Left kidney (tissue), 2 donors: ENCODE results near the gene CROCC. TPM values are rescaled to one million over a fixed set of nuclear protein-coding genes. Genes with fewer than 3 reads are reported as not detected.
"Not testable (repeated sequence)": the region's sequence is repeated elsewhere in the genome, so short reads cannot be mapped to it uniquely, and the experiment has no call there.

Source experiments
- DNase-seq: peaks from one replicate; pipeline ENCODE4 v3.0.0-alpha.2; 2013
- polyA plus RNA-seq: library from polyadenylated mRNA; unstranded; fragments of 120-200 nt; gene quantifications from one replicate; pipeline ENCODE4 v1.2.1, GENCODE V29; 2013; ENCODE audit not compliant: insufficient read length

The CROCC gene
- polyA plus RNA-seq, 1 donor, result 46.7 TPM

DNA sequence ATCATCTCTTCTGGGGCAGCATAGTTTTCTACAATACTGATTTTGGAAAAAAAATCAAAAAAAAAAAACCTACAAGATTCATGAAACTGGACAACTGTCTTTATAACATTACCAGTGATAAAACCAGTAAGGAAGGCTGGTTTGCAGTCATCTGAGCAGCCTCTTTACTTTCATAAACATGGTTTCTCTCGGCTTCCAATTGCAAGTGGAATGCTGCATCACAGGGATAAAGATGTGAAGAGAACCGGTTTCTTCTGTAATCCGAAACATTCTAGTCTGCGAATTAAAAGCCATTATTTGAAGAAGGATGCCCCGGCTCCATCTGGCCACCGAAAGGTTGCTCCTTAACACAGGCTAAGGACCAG lies 26.5 kb upstream of the CROCC start:
- not testable (repeated sequence) for DNase-seq

DNA sequence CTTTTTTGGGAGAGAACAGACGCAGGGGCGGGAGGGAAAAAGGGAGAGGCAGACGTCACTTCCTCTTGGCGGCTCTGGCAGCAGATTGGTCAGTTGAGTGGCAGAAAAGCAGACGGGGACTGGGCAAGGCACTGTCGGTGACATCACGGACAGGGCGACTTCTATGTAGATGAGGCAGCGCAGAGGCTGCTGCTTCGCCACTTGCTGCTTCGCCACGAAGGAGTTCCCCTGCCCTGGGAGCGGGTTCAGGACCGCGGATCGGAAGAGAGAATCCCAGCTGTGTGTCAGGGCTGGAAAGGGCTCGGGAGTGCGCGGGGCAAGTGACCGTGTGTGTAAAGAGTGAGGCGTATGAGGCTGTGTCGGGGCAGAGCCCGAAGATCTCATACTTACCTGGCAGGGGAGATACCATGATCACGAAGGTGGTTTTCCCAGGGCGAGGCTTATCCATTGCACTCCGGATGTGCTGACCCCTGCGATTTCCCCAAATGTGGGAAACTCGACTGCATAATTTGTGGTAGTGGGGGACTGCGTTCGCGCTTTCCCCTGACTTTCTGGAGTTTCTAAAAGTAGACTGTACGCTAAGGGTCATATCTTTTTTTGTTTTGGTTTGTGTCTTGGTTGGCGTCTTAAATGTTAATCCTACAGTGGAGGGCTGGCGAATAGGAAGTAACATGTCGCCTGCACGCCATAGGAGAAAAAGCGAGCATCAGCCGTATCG lies 26.0 kb upstream of the CROCC start, which contains the start of gene RNU1-2:
Gene RNU1-2, plus strand, starts transcription at position 383 of the 718 bp plus-strand sequence.
- DNase-seq, result peak; percentile 94

DNA sequence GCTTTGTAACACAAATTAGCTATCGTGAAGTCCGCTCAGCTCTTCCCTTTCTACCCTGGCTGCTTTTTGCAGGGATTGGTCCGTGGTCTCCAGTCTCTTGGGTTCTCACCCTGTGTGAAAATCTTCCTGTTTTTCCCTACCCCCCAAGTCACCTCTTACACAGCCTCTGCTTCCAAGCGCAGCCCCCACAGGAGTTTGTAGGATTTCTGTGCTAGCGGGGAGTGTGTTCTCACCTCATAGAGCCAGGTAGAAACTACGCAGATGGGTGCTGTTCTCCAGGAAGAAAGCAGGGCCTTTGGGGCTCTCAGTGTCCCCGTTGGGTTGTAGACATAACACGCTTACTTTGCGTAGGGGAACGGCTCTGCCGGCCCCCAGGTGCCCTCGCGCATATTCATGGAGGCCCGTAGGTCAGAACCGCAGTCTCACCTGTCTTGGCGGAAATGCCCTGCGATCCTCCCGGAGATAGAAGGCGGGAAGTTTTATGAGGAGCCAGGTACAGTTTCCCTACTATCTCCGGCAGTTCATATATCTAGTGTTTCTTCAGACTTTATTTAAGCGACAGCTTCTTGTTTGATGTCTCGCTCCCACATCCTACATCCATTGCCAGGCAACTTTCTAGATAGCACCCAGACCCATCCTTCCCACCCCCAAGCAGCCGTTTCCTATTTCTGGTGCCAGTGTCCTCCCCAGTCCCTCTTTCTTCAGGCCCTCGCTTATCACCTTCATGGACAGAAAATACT lies 25.2 kb upstream of the CROCC start:
- not testable (repeated sequence) for DNase-seq

DNA sequence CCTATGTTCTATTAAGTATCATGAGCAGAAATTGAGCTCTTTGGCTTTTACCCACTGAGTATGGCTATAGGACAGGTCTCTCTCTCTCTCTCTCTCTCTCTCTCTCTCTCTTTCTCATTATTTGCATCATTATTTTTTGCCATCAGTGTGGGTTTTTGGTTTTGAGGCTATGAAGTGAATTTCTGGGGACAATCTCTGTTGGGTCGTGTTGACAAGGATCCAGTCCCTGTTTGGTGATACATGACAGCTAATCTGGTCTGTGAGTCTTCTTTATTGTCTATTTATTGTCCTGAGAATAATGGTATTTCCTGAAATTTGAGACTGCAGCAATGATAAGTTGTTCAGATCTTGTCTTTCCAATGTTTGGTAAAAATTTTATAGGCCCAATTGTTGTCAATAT lies 24.1 kb upstream of the CROCC start:
- DNase-seq, result not testable (repeated sequence)

DNA sequence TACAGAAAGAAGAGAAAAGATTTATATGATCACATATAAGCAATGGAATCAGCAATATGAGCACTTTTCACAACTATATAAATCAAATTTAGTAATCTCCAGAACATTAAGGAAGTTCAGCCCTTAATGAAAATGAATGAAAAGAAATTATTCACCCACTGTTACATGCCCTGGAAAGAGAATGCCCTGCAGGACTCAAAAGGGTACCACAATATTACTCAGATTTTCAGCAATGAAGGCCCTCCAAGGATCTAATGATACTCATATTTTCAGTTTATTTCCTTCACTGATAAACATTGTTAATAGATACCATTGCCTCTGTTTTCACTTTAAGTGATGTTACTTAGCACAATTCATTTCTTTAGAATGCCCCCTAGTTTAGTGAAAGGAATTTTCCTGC lies 23.4 kb upstream of the CROCC start:
- DNase-seq, result not testable (repeated sequence)

DNA sequence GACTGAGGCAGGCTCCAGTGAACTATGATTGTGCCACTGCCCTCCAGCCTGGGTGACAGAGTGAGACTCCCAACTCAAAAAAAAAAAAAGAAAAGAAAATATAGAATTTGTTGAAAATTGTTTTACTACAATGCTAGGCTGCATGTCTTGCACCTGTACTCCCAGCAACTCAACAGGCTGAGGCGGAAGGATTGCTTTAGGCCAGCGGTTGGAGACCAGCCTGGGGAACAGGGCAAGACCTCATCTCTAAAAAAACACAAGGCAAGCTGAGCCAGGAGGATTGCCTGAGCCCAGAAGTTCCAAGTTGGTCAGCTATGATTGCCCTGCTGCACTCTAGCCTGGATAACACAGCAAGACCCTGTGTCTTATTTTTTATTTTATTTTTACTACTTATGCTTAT lies 22.7 kb upstream of the CROCC start:
- DNase-seq, result not testable (repeated sequence)

DNA sequence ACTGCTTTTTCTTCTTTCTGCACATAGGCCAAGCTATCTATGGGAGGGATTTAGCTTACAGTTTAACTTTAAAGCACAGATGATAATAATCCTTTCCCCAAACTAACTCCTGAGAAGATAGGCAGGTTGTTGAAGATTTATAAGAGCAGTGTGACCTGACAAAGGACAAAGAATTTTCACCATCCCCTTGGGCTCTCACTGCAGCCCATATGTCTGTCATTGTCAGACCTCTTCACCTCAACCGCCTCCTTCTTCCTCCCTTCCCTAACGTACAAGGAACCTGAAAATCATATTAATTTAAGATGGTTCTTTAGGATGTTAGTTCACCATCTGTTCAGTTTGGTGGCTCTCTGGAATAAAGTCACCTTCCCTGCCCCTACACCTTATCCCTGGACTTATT lies 21.0 kb upstream of the CROCC start:
- DNase-seq, result no peak

DNA sequence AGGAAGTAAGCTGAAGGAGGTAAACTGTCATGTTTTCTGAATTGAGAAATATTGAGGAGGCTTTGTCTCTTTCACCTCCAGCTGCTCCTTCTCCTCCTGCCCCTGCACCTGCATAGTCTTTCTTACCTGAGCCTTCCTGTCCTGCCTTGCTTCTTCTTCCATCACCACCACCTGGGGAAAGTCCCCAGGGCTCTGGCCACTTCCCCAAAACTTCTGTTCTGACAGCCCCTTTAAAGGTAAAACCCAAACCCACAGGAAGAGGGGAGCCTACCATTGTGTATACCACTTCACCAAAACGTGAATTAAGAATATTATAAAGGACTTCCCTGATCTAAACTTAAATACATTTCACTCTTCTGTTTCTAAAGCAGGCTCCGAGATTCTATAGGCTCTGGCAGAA lies 20.4 kb upstream of the CROCC start:
- not testable (repeated sequence) for DNase-seq

DNA sequence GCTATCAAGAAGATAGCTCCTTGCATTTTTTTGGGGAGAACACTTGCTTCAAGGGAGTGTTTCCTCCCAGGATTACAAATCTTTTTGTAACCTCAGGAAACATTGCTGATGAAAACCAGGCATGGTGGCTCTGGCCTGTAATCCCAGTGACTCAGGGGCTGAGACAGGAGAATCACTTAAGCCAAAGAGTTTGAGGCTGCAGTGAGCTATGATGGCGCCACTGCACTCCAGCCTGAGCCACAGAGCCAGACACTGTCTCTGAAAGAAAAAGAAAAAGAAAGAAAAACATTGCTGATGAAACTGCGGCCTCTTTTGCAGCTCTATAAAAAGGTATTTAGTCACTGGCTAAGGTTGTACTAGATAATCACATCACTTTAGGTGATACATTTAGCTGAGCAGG lies 18.7 kb upstream of the CROCC start:
- DNase-seq, result no peak

DNA sequence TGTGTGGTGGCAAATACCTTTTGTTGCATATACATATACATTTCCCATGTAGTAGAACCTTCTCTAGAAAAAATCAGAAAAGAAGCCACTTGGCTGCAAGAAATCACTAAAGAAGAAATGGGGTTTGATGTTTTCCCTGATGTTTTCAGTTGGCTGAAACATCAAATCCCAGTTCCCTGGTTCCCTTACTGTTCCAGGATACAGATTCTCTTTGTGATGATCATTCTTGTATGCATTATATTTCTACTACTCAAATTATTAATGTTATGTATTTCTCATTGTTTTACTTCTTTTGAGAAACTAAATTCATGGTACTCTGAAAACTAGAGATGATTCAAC lies 18.3 kb upstream of the CROCC start:
- DNase-seq, result no peak

DNA sequence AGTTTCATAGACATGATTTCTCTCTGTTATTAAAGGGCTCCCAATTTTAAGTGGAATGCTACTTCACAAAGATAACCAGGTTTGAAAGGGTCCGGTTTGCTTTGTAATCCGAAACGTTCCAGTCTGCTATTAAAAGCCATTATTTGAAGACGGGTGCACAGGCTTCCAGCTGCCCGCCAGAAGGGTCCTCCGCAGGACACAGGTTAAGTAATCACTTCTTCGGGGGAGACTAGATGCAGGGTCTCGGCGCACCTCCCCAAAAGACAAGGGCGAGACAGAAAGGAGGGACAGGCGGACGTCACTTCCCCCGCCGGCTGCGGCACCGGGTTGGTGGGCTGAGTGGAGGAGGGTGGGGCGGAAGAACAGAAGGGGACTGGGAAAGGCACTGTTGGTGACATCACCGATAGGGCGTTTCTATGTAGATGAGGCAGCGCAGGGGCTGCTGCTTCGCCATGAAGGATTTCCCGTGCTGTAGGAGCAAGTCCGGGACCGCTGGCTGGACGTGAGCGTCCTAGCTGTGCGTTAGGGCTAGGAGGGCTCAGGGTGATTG lies 17.1 kb upstream of the CROCC start:
- peak; percentile 100 for DNase-seq

DNA sequence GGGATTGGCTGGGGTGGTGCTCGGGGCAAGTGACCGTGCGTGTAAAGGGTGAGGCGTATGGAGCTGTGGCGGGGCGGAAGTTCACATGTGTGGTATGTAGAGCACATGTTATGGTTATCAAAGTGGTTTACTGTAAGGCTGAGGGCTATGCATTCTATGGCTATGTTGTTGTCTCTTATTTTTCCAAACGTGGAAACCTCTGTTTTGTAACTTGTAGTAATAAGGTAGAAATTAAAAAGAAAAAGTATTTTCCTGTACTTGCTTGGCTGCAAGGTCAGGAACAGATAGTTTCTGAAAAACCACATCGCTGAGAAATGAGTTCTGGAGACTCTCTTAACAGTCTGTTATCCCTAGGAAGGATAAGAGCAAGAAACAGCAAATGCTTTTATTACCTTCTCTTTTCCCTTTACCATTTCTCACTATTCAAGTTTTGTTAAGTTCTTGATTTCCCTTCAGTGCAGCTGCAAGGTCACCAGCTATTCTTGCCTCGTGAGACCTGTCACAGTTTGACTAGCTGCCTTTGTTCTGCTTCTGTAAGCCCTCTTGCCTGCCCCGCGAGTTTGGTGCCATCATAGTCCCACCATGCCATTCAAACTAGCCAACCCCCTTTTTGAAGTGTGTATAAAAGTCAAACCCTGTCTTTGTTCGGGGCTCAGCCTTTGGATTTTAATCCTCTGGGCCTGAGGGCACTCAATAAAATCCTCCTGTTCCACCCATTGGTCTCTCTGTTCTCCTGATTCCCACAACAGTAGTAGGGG lies 16.4 kb upstream of the CROCC start:
- no peak for DNase-seq

DNA sequence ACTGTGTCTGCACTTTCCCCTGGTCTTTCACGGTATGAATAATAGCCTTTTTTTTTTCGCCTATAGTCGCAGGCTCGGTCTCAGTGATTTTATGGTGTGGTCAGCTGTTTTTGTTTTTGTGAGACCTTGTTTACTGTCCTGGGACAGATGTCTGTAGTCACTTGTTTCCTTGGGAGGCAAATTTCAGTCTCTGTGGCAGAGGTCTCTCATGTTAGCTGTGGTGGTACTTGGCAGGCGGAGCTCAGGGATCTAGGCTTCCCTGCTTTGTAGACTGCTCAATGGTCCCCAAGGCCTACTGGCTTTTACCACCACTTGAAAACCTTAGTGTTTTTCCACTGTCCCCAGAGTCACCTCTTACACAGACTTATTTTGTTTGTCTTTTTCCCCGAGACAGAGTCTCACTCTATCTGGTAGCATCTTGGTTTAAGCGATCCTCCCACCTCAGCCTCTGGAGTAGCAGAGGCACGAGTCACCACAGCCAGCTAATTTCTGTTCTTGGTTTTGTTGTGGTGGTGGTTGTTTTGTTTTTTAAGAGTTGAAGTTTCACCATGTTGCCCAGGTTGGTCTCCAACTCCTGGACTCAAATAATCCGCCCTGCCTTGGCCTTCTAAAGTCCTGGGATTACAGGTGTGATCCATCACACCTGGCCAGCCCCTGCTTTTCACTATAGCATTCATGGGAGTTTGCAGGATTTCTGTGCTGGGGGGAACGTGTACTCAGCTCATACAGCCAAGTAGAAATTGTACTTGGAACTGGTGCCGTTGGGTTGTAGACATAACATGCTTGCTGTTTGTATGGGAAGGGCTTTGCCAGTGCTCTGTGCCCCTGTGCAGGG lies 15.6 kb upstream of the CROCC start:
- no peak for DNase-seq

DNA sequence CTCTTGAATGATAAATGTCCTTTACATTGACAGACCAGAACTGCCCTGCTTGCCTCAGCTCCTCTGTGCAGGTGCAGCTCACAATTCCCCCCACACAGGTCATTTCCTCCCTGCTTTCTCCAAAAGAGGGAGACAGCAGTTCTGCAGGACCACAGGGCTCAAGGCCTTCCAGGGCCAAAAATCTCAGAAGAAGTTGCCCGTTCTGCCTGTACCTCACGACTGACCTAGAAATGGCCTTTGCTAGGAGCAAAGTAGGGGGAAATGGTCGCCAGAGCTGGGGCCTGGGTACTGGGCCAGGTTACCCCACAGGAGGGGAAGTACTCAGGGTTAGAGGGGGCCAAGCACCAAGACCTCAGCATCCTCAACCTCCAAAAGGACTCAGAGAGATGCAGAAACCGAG lies 14.9 kb upstream of the CROCC start:
- no peak for DNase-seq

DNA sequence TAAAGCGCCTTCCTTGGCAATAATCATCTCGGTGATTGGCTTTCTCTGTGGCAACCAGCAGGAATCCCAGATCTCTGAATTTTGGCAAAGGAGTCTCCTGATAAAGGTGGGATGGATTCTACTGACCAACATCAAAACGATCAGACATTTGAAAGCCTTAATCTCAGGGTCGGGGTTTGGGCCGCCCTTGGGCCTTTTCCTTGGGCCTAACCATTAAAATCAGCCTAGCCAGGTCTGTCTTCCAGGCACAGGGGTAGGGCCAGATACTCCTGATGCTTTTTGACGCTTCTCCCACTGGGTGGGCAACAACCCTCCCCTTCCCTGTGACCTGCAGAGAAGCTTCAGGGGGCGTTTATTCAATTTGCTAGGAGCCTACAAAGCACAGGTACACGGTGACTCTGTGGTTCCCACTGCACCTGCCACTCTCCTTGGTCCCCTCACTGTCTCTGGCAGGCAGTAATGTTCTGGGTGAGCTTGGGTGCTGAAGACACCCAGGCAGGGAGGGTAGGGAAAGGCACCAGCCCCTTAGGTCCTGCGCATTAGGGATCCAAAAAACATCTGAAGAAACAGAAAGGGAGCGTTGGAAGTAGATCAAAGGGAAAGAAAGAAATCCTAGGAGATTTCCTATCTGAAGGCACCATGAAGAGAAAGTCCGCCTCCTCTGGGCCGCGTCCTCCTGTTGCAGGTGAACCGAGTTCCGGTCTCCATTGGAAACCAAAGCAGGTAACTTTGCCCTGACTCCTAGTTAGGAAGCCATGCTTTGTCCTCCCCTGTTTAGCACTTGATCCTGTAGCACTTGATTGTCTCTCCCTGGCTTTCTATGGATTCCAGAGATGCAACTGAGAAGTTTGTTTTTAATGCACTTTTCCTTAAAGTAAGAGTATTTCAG lies 13.6 kb upstream of the CROCC start:
- DNase-seq, result no peak

DNA sequence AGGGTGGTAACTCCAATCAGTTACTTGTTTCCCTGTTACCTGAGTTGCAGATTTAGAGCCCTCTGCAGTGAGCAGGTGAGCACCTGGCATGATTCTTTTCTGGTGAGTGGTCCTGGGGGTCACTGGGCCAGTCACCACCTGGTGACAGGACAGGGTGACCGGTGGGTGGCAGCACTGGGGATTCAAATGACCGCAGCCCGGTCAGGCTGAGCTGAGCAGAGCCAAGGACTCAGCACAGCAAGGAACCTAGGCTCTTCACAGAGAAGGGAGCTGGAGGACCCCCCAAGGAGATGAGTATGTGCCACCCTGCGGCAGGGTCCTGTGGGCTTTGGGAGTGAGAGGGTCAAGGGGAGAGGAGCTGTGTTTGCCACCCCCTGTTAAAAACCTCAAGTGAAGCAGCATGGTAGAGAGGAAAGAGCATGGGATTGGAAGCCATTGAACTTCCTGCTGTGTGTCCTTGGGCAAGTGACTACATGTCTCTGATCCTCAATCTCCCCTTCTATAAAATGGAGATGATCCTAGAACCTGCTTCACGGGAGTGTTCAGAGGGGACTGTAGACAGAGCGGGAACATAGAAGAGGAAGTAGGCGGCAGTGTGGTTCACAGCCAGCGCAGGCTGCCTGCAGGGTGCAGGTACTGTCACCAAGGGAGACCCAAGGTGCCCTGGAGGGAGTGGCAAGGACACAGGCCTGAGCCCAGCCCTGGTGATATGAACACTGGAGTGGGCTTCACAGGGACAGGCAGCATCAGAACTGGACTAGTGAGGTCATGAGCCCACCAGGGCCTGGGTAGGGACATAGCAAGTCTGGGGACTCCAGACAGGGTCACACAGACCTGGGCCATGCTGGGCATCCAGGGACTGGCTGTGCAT lies 9.6 kb upstream of the CROCC start:
- DNase-seq, result not testable (repeated sequence)

DNA sequence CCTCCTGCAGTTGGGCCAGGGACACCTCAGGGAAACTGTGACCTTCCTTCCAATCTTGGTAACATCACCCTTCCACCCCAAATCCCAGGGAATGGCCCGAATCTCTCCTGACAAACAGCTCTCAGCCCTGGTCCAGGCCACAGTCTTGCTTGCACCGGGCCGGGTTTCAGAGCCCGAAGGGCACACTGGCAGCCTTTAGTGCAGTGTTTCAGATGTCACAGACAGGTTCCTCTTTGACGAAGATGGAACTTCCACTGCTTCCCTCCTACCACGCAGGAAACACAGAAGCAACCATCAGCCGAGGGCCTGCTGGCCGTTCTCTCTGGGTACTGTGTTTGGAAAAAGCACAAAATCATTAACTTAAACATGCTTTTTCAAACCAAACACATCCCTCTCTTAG lies 9.0 kb upstream of the CROCC start:
- not testable (repeated sequence) for DNase-seq

DNA sequence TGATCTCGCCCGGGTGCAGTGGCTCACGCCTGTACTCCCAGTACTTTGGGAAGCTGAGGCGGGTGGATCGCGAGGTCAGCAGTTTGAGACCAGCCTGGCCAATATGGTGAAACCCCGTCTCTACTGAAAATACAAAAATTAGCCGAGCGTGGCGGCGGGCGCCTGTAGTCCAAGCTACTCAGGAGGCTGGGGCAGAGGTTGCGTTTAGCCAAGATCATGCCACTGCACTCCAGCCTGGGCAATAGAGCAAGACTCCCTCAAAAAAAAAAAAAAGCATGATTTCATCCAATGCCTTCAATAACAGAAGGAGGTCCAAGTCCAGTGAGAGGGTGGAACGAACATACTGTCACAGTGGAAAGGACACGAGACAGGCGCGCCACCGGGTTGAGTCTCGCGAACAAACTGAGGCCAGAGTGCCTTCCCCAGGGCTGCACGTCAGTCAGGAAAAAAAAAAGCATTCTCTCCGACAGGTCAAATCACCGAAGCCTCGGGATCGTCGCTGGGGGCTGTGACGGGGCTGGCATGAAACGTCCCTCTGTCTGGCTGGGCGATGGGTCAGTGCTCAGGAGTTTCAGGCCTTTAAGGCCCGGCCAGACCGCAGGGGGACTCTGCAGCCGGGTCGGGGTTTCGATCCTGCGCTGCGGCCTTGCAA lies 8.4 kb upstream of the CROCC start:
- DNase-seq, result no peak
